Endothelial cell of coronary artery (primary cell): Measurements from ENCODE around the gene GPRC5C. TPM values are rescaled to one million over a fixed set of nuclear protein-coding genes. Genes with fewer than 3 reads are reported as not detected.

Experiments
- total RNA-seq: library from RNA; depleted of rRNA; stranded (reverse); fragments of >200 nt; gene quantifications from 2 replicates; pipeline ENCODE4 v1.2.3, GENCODE V29; 2014

GPRC5C gene
- total RNA-seq, result 0.09 and 0.66 TPM in 2 replicates

GRCh38 chr17:74431568-74432423 lies at the start of gene GPRC5C:
GPRC5C (plus strand) TSS chr17:74432088; CDS start chr17:74439777, 7,689 bp downstream.

GRCh38 chr17:74466111-74466827 lies 34.4 kb downstream of the GPRC5C start, which contains the start of gene CD300A:
CD300A (plus strand) TSS chr17:74466634; CDS start chr17:74466704, 70 bp downstream.

Other genes with a start within 250 kb of the GPRC5C start
- gene RPL38, start 228.4 kb upstream of the GPRC5C start, total RNA-seq, result 4,063 and 5,203 TPM in 2 replicates
- gene TTYH2, start 218.5 kb upstream of the GPRC5C start, total RNA-seq, result 0.75 and 3.4 TPM in 2 replicates
- not detected in 2 replicates for gene DNAI2, start 157.9 kb upstream of the GPRC5C start, total RNA-seq
- gene KIF19, start 105.9 kb upstream of the GPRC5C start, total RNA-seq, result 0.38 and 0.99 TPM in 2 replicates
- gene BTBD17, start 70.2 kb upstream of the GPRC5C start, total RNA-seq, result not detected in 2 replicates
- gene GPR142, start 64.6 kb upstream of the GPRC5C start, total RNA-seq, result not detected in 2 replicates
- not detected in 2 replicates for gene CD300A, start 34.5 kb downstream of the GPRC5C start, total RNA-seq
- not detected in 2 replicates for gene CD300LB, start 99.4 kb downstream of the GPRC5C start, total RNA-seq
- gene CD300C, start 114.0 kb downstream of the GPRC5C start, total RNA-seq, result not detected in 2 replicates
- gene CD300H, start 135.4 kb downstream of the GPRC5C start, total RNA-seq, result not detected in 2 replicates
- gene CD300LD, start 160.2 kb downstream of the GPRC5C start, total RNA-seq, result not detected in 2 replicates
- gene CD300E, start 191.7 kb downstream of the GPRC5C start, total RNA-seq, result not detected in 2 replicates